ENCODE measurements around the gene GOSR1.
"Not testable (repeated sequence)": the region's sequence is repeated elsewhere in the genome, so short reads cannot be mapped to it uniquely, and the experiment has no call there.

DNA sequence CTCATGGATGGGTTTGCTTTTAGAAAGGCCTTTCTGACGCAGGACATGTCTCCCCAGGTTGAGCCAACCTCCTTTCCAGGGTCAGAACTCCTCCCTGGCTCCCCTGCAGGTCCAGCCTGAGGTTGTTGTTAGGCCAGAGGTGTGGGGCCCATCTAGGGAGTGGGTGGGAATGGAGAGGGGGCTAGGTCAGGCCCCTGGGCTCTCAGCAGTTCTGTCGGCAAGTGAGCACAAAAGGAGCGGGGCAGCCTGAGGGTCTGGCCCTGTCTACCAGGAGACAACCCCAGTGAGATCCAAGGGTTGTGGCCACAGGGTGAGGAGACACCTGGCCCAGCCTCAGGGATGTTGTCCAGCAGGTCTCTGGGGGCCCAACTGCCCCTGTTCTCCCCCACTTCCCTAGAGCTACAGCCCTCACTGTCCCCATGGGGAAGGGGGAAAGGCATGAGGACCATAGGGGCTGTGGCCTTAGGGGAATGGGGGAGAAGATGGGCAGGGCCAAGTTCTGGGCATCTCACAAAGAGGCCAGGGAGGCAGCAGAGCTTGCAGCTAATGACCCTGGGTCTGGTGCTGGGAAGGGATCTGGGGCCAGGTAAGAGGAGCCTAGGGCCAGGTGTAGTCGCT, 76.7 kb downstream of the GOSR1 start:
- TF ChIP-seq, protein P1, sequence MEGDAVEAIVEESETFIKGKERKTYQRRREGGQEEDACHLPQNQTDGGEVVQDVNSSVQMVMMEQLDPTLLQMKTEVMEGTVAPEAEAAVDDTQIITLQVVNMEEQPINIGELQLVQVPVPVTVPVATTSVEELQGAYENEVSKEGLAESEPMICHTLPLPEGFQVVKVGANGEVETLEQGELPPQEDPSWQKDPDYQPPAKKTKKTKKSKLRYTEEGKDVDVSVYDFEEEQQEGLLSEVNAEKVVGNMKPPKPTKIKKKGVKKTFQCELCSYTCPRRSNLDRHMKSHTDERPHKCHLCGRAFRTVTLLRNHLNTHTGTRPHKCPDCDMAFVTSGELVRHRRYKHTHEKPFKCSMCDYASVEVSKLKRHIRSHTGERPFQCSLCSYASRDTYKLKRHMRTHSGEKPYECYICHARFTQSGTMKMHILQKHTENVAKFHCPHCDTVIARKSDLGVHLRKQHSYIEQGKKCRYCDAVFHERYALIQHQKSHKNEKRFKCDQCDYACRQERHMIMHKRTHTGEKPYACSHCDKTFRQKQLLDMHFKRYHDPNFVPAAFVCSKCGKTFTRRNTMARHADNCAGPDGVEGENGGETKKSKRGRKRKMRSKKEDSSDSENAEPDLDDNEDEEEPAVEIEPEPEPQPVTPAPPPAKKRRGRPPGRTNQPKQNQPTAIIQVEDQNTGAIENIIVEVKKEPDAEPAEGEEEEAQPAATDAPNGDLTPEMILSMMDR (IDR thresholded peaks at IDR 0.05) = not testable (repeated sequence)
- TF ChIP-seq POLR2A (IDR thresholded peaks at IDR 0.05) = not testable (repeated sequence)
